Fibroblast of upper back skin (primary cell): ENCODE measurements around the gene SLC12A2.

Experiments used
- DNase-seq: peaks from one replicate; pipeline ENCODE4 v3.0.0-alpha.2; 2013

Gene SLC12A2

GRCh38 chr5:128097781-128098180 lies 14.2 kb downstream of the SLC12A2 start:
- DNase-seq, result no peak

- DNase-seq, result no peak
Measured at GRCh38 chr5:128099944-128100343, 16.4 kb downstream of the SLC12A2 start.

- DNase-seq, result no peak
Measured at GRCh38 chr5:128100860-128101557, 17.4 kb downstream of the SLC12A2 start.

GRCh38 chr5:128101676-128102075 lies 18.1 kb downstream of the SLC12A2 start:
- peak; percentile 48 for DNase-seq

- no peak for DNase-seq
Measured at GRCh38 chr5:128105203-128105602, 21.6 kb downstream of the SLC12A2 start.

- DNase-seq, result no peak
Measured at GRCh38 chr5:128109138-128109537, 25.6 kb downstream of the SLC12A2 start.

- no peak for DNase-seq
Measured at GRCh38 chr5:128109766-128110165, 26.2 kb downstream of the SLC12A2 start.

- peak; percentile 79 for DNase-seq
Measured at GRCh38 chr5:128111818-128112448, 28.4 kb downstream of the SLC12A2 start.

- no peak for DNase-seq
Measured at GRCh38 chr5:128116445-128116844, 32.9 kb downstream of the SLC12A2 start.

- no peak for DNase-seq
Measured at GRCh38 chr5:128118214-128118613, 34.6 kb downstream of the SLC12A2 start.

- no peak for DNase-seq
Measured at GRCh38 chr5:128121651-128122050, 38.1 kb downstream of the SLC12A2 start.

GRCh38 chr5:128123936-128124335 lies 40.4 kb downstream of the SLC12A2 start:
- DNase-seq, result no peak

GRCh38 chr5:128126241-128126640 lies 42.7 kb downstream of the SLC12A2 start:
- DNase-seq, result no peak

GRCh38 chr5:128132499-128132898 lies 48.9 kb downstream of the SLC12A2 start:
- no peak for DNase-seq

GRCh38 chr5:128135286-128135685 lies 51.7 kb downstream of the SLC12A2 start:
- peak; percentile 67 for DNase-seq

- DNase-seq, result no peak
Measured at GRCh38 chr5:128143911-128144310, 60.3 kb downstream of the SLC12A2 start.

- DNase-seq, result peak; percentile 27
Measured at GRCh38 chr5:128144491-128144890, 60.9 kb downstream of the SLC12A2 start.

GRCh38 chr5:128146671-128147070 lies 63.1 kb downstream of the SLC12A2 start:
- no peak for DNase-seq

- DNase-seq, result peak; percentile 45
Measured at GRCh38 chr5:128154943-128155342, 71.4 kb downstream of the SLC12A2 start.

GRCh38 chr5:128155776-128156175 lies 72.2 kb downstream of the SLC12A2 start:
- DNase-seq, result peak; percentile 1

- DNase-seq, result peak; percentile 1
Measured at GRCh38 chr5:128156521-128156920, 73.0 kb downstream of the SLC12A2 start.

- DNase-seq, result no peak
Measured at GRCh38 chr5:128158342-128158741, 74.8 kb downstream of the SLC12A2 start.

- DNase-seq, result peak; percentile 32
Measured at GRCh38 chr5:128163991-128164390, 80.4 kb downstream of the SLC12A2 start.

- DNase-seq, result no peak
Measured at GRCh38 chr5:128169401-128170017, 85.9 kb downstream of the SLC12A2 start.
